Neural progenitor cell (in vitro differentiated cells): ENCODE measurements around the gene FHL1. TPM values are rescaled to one million over a fixed set of nuclear protein-coding genes. Genes with fewer than 3 reads are reported as not detected.

ENCODE experiments used
- DNase-seq: peaks from one replicate; pipeline ENCODE4 v3.0.0-alpha.2; 2016; ENCODE audit warnings: low spot score
- H2AFZ ChIP-seq: fragments of 200-600 bp; sonication (generic); replicated peaks from 2 replicates; pipeline ENCODE4 v1.6.1; 2016; ENCODE audit warnings: antibody characterized with exemption
- H3F3A ChIP-seq: fragments of 200-600 bp; sonication (generic); 2 replicates; pipeline ENCODE4 v1.6.1; 2016; ENCODE audit warnings: antibody characterized with exemption, low read depth
- H3K27ac ChIP-seq: fragments of 200-600 bp; sonication (generic); 2 replicates; pipeline ENCODE4 v1.5.1; 2016; ENCODE audit warnings: mild to moderate bottlenecking
- H3K27me3 ChIP-seq: fragments of 200-600 bp; sonication (generic); 2 replicates; pipeline ENCODE4 v1.6.1; 2016; ENCODE audit warnings: mild to moderate bottlenecking, moderate library complexity
- H3K36me3 ChIP-seq: fragments of 200-600 bp; sonication (generic); 2 replicates; pipeline ENCODE4 v1.5.1; 2016
- H3K4me1 ChIP-seq: fragments of 200-600 bp; sonication (generic); 2 replicates; pipeline ENCODE4 v1.6.1; 2016; ENCODE audit warnings: mixed run types
- H3K4me2 ChIP-seq: fragments of 200-600 bp; sonication (generic); 2 replicates; pipeline ENCODE4 v1.6.1; 2016
- H3K4me3 ChIP-seq: fragments of 200-600 bp; sonication (generic); 2 replicates; pipeline ENCODE4 v1.5.1; 2016
- H3K79me2 ChIP-seq: fragments of 200-600 bp; sonication (generic); 2 replicates; pipeline ENCODE4 v1.6.1; 2016; ENCODE audit warnings: low read depth
- H3K9ac ChIP-seq: fragments of 200-600 bp; sonication (generic); 2 replicates; pipeline ENCODE4 v1.6.1; 2016
- H3K9me3 ChIP-seq: fragments of 200-600 bp; sonication (generic); 2 replicates; pipeline ENCODE4 v1.5.1; 2016; ENCODE audit warnings: low read depth
- H4K20me1 ChIP-seq: fragments of 200-600 bp; sonication (generic); 2 replicates; pipeline ENCODE4 v1.6.1; 2016; ENCODE audit warnings: low read depth
- H3K27ac Mint-ChIP-seq: 3 replicates; pipeline ENCODE4 v1.8.0; 2021; ENCODE audit warnings: mixed read lengths
- H3K27me3 Mint-ChIP-seq: 2 replicates; pipeline ENCODE4 v1.8.0; 2022; ENCODE audit warnings: low read depth, mild to moderate bottlenecking, inconsistent platforms, moderate library complexity, mixed read lengths; ENCODE audit not compliant: insufficient read depth
- H3K36me3 Mint-ChIP-seq: 3 replicates; pipeline ENCODE4 v1.8.0; 2021; ENCODE audit warnings: mixed read lengths
- H3K4me1 Mint-ChIP-seq: 3 replicates; pipeline ENCODE4 v1.8.0; 2021; ENCODE audit warnings: mixed read lengths
- H3K4me3 Mint-ChIP-seq: 3 replicates; pipeline ENCODE4 v1.8.0; 2021; ENCODE audit warnings: mild to moderate bottlenecking, moderate library complexity, mixed read lengths
- H3K9me3 Mint-ChIP-seq: 3 replicates; pipeline ENCODE4 v1.8.0; 2020; ENCODE audit warnings: mixed read lengths
- EZH2 ChIP-seq: fragments of 200-600 bp; sonication (generic); IDR thresholded peaks from 2 replicates; pipeline ENCODE4 v1.6.1; 2017; ENCODE audit warnings: antibody characterized with exemption, mild to moderate bottlenecking, moderate library complexity
- EZH2phosphoT487 ChIP-seq: fragments of 200-600 bp; sonication (generic); IDR thresholded peaks from 2 replicates; pipeline ENCODE4 v1.6.1; 2017; ENCODE audit warnings: antibody characterized with exemption
- total RNA-seq: library from RNA; depleted of rRNA; stranded (reverse); fragments of >200 nt; gene quantifications from 2 replicates; pipeline ENCODE4 v1.2.3, GENCODE V29; 2015; ENCODE audit warnings: low replicate concordance
- TF ChIP-seq, protein P1 (sequence below): fragments of 200-600 bp; sonication (generic); IDR thresholded peaks from 2 replicates; pipeline ENCODE4 v1.5.1; 2017; ENCODE audit warnings: antibody characterized with exemption, mild to moderate bottlenecking

FHL1 gene
- total RNA-seq, 1 donor from 2014 or later = 67.6 TPM

DNA sequence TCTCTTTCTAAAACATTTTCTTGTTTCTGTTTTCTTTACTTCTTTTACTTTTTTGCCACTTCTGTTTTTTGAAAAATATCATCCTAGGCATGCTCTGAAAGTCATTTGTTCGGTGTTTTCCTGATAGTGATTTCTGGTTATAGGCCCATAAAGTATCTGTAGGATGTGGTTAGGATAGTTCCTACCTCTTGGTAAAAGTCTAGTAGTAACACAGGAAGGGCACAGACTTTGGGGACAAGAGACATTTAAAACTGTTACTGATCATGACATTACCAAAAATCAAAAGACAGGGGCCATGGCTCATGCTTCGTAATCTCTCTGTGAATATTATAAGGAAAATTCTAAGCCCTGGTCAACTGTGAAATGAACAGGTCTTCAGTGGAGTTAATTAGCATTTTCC lies 44.8 kb downstream of the FHL1 start:
- TF ChIP-seq EZH2phosphoT487 = no peak
- TF ChIP-seq, protein P1, sequence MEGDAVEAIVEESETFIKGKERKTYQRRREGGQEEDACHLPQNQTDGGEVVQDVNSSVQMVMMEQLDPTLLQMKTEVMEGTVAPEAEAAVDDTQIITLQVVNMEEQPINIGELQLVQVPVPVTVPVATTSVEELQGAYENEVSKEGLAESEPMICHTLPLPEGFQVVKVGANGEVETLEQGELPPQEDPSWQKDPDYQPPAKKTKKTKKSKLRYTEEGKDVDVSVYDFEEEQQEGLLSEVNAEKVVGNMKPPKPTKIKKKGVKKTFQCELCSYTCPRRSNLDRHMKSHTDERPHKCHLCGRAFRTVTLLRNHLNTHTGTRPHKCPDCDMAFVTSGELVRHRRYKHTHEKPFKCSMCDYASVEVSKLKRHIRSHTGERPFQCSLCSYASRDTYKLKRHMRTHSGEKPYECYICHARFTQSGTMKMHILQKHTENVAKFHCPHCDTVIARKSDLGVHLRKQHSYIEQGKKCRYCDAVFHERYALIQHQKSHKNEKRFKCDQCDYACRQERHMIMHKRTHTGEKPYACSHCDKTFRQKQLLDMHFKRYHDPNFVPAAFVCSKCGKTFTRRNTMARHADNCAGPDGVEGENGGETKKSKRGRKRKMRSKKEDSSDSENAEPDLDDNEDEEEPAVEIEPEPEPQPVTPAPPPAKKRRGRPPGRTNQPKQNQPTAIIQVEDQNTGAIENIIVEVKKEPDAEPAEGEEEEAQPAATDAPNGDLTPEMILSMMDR = no peak
- no peak for TF ChIP-seq EZH2
- no peak overlapping the region for H3K27ac Mint-ChIP-seq
- H3K27ac ChIP-seq = no peak overlapping the region
- no peak overlapping the region for H3K4me3 ChIP-seq
- no peak for DNase-seq
- H3K4me1 Mint-ChIP-seq = no peaks in the 10 kb centered on the region
- H4K20me1 ChIP-seq = no peaks in the 10 kb centered on the region
- H3F3A ChIP-seq = no peaks in the 10 kb centered on the region
- H3K4me3 Mint-ChIP-seq = no peak overlapping the region
- no peak overlapping the region for H3K9ac ChIP-seq
- no peaks in the 10 kb centered on the region for H3K36me3 ChIP-seq
- H3K36me3 Mint-ChIP-seq = no peaks in the 10 kb centered on the region
- H3K27me3 Mint-ChIP-seq = no peaks in the 10 kb centered on the region
- H3K4me2 ChIP-seq = no peak overlapping the region
- H3K9me3 ChIP-seq = peaks cover 3% of the 10 kb centered on the region
- no peaks in the 10 kb centered on the region for H3K27me3 ChIP-seq
- no peaks in the 10 kb centered on the region for H3K4me1 ChIP-seq
- H3K9me3 Mint-ChIP-seq = no peaks in the 10 kb centered on the region
- H2AFZ ChIP-seq = no peak overlapping the region
- H3K79me2 ChIP-seq = no peaks in the 10 kb centered on the region

DNA sequence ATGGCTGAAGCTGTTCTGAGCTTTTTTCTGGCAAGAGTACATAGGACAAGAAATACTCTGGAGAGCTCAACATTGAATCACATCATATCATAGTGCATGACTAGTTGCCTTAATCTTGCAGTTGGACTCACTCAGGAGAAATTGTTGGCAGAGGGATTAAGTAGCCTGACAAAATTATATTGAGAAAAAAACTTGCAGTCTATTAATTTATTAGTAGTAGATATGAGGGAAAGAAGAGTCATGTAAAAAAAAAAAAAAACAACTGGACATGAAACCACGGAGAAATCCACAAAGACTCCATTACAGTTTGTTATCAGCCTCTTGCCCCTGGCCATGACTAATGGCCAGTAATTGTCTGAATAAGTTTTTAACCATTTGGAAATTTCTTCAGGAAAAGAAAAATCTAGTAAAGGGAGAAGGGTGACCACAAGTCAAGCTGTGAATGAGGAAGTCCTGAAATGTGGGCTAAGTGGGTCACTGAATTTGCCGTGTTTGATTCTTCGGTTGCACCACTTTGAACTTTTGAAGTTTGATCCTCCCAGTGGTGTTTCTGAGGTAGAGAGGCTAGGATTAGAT lies 45.6 kb downstream of the FHL1 start:
- no peak overlapping the region for H3K27ac Mint-ChIP-seq
- no peaks in the 10 kb centered on the region for H3K4me1 Mint-ChIP-seq
- Histone ChIP-seq H3K9me3 (peaks cover 6% of the 10 kb centered on the region), H3K36me3 (no peaks in the 10 kb centered on the region), H2AFZ (no peak overlapping the region), H3K27me3 (no peaks in the 10 kb centered on the region), H3K27ac (no peak overlapping the region), H4K20me1 (no peaks in the 10 kb centered on the region), H3K4me3 (no peak overlapping the region), H3K4me2 (no peak overlapping the region), H3K4me1 (no peaks in the 10 kb centered on the region), H3K79me2 (no peaks in the 10 kb centered on the region), H3K9ac (no peak overlapping the region), H3F3A (no peaks in the 10 kb centered on the region)
- TF ChIP-seq, protein P1 = no peak
- TF ChIP-seq EZH2phosphoT487 (no peak), EZH2 (no peak)
- H3K27me3 Mint-ChIP-seq = no peaks in the 10 kb centered on the region
- DNase-seq = no peak
- H3K4me3 Mint-ChIP-seq = no peak overlapping the region
- H3K36me3 Mint-ChIP-seq = no peaks in the 10 kb centered on the region
- H3K9me3 Mint-ChIP-seq = no peaks in the 10 kb centered on the region

DNA sequence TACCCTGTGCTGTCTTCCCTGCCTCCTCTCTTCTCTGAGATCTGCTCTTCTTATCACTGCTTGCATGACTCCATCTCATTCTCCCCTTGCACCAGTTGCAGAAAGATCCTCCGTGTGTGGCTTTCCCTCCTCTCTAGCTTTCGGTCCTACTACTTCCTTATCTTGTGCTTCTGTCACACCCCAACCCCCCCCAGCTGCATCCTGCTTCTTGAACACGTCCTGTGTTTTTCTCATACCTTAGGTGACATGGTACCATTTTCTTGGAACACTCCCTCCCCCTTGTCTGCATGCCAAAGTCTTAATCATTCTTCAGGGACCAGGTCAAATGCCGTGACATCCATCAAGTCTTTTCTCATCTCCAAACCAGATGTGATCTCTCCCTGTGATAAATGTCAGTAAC lies 46.4 kb downstream of the FHL1 start:
- Histone ChIP-seq H3K4me2 (no peak overlapping the region), H3K79me2 (no peaks in the 10 kb centered on the region), H3K4me3 (no peak overlapping the region), H3K9me3 (peaks cover 7% of the 10 kb centered on the region), H3K36me3 (no peaks in the 10 kb centered on the region), H4K20me1 (no peaks in the 10 kb centered on the region), H3K27ac (no peak overlapping the region), H3K4me1 (no peaks in the 10 kb centered on the region), H3F3A (no peaks in the 10 kb centered on the region), H3K9ac (no peak overlapping the region), H2AFZ (no peak overlapping the region), H3K27me3 (no peaks in the 10 kb centered on the region)
- TF ChIP-seq, protein P1 = no peak
- TF ChIP-seq EZH2 (no peak), EZH2phosphoT487 (no peak)
- Mint-ChIP-seq H3K4me1 (no peaks in the 10 kb centered on the region), H3K9me3 (no peaks in the 10 kb centered on the region), H3K36me3 (no peaks in the 10 kb centered on the region), H3K4me3 (no peak overlapping the region), H3K27me3 (no peaks in the 10 kb centered on the region), H3K27ac (no peak overlapping the region)
- no peak for DNase-seq
